GM23338 (cell line): ENCODE results near the gene SEC24A. TPM values are rescaled to one million over a fixed set of nuclear protein-coding genes. Genes with fewer than 3 reads are reported as not detected.

Source experiments
- ATAC-seq: fragments of 200-7000 bp; cut with Tn5 transposase; 3 replicates; pipeline ENCODE4 v1.9.1; 2020
- DNase-seq: peaks from one replicate; pipeline ENCODE4 v3.0.0-alpha.2; 2015; ENCODE audit warnings: low spot score
- H2AFZ ChIP-seq: fragments of 200-600 bp; sonication (generic); 2 replicates; pipeline ENCODE4 v1.8.0; 2016; ENCODE audit warnings: antibody characterized with exemption, mild to moderate bottlenecking, moderate library complexity
- H3F3A ChIP-seq: fragments of 200-600 bp; sonication (generic); replicated peaks from 2 replicates; pipeline ENCODE4 v1.8.0; 2017; ENCODE audit warnings: antibody characterized with exemption, mixed run types, low read depth
- H3K27ac ChIP-seq: fragments of 200-600 bp; sonication (generic); 2 replicates; pipeline ENCODE4 v1.6.1; 2016; ENCODE audit warnings: low read depth
- H3K27me3 ChIP-seq: fragments of 200-600 bp; sonication (generic); 2 replicates; pipeline ENCODE4 v1.8.0; 2016; ENCODE audit warnings: mild to moderate bottlenecking, mixed run types, moderate library complexity; ENCODE audit not compliant: insufficient read depth
- H3K36me3 ChIP-seq: fragments of 200-600 bp; sonication (generic); 2 replicates; pipeline ENCODE4 v1.8.0; 2016; ENCODE audit warnings: mild to moderate bottlenecking; ENCODE audit not compliant: insufficient read depth
- H3K4me1 ChIP-seq: fragments of 200-600 bp; sonication (generic); 2 replicates; pipeline ENCODE4 v1.8.0; 2016; ENCODE audit warnings: mild to moderate bottlenecking, moderate library complexity; ENCODE audit not compliant: insufficient read depth
- H3K4me2 ChIP-seq: fragments of 200-600 bp; sonication (generic); 2 replicates; pipeline ENCODE4 v1.7.1; 2017; ENCODE audit warnings: mixed run types
- H3K4me3 ChIP-seq: fragments of 200-600 bp; sonication (generic); 2 replicates; pipeline ENCODE4 v1.6.1; 2016; ENCODE audit warnings: mixed run types
- H3K79me2 ChIP-seq: fragments of 200-600 bp; sonication (generic); replicated peaks from 2 replicates; pipeline ENCODE4 v1.8.0; 2017; ENCODE audit warnings: mild to moderate bottlenecking; ENCODE audit not compliant: insufficient read depth
- H3K9me2 ChIP-seq: fragments of 200-600 bp; sonication (generic); 2 replicates; pipeline ENCODE4 v1.8.0; 2017; ENCODE audit not compliant: insufficient read depth
- H4K20me1 ChIP-seq: fragments of 200-600 bp; sonication (generic); replicated peaks from 2 replicates; pipeline ENCODE4 v1.8.0; 2017; ENCODE audit warnings: mild to moderate bottlenecking; ENCODE audit not compliant: insufficient read depth
- H3K27ac Mint-ChIP-seq: 2 replicates; pipeline ENCODE4 v1.8.0; 2020; ENCODE audit warnings: inconsistent platforms, mild to moderate bottlenecking, moderate library complexity, mixed read lengths
- H3K27me3 Mint-ChIP-seq: 3 replicates; pipeline ENCODE4 v1.8.0; 2022; ENCODE audit warnings: low read depth, mild to moderate bottlenecking, moderate library complexity, mixed read lengths, inconsistent platforms; ENCODE audit not compliant: insufficient read depth, poor library complexity
- H3K36me3 Mint-ChIP-seq: 3 replicates; pipeline ENCODE4 v1.8.0; 2021; ENCODE audit warnings: low read depth, mild to moderate bottlenecking, inconsistent platforms, moderate library complexity, mixed read lengths
- H3K4me1 Mint-ChIP-seq: 3 replicates; pipeline ENCODE4 v1.8.0; 2020; ENCODE audit warnings: mild to moderate bottlenecking, inconsistent platforms, mixed read lengths
- H3K4me3 Mint-ChIP-seq: 3 replicates; pipeline ENCODE4 v1.8.0; 2021; ENCODE audit warnings: moderate library complexity, mild to moderate bottlenecking, inconsistent platforms, mixed read lengths
- H3K9me3 Mint-ChIP-seq: 3 replicates; pipeline ENCODE4 v1.8.0; 2020; ENCODE audit warnings: moderate library complexity, mild to moderate bottlenecking, inconsistent platforms, mixed read lengths
- CREB1 ChIP-seq: fragments of 250-450 bp; sonication (Bioruptor Pico); IDR thresholded peaks from 2 replicates; pipeline ENCODE4 v1.5.0; 2020; ENCODE audit warnings: low read depth, mild to moderate bottlenecking, moderate library complexity
- EZH2 ChIP-seq: fragments of 200-600 bp; sonication (generic); IDR thresholded peaks from one replicate; pipeline ENCODE4 v1.8.0; 2017; ENCODE audit warnings: antibody characterized with exemption, mild to moderate bottlenecking, low read depth; ENCODE audit not compliant: unreplicated experiment
- EZH2phosphoT487 ChIP-seq: fragments of 200-600 bp; sonication (generic); IDR thresholded peaks from one replicate; pipeline ENCODE4 v1.8.1; 2018; ENCODE audit warnings: antibody characterized with exemption; ENCODE audit not compliant: unreplicated experiment
- JUNB ChIP-seq: IDR thresholded peaks from one replicate; pipeline ENCODE4 v1.6.1; 2016; ENCODE audit warnings: antibody characterized with exemption; ENCODE audit not compliant: unreplicated experiment
- NANOG ChIP-seq: IDR thresholded peaks from 2 replicates; pipeline ENCODE4 v1.6.1; 2016; ENCODE audit warnings: antibody characterized with exemption, borderline replicate concordance
- POLR2AphosphoS5 ChIP-seq: IDR thresholded peaks from 2 replicates; pipeline ENCODE4 v1.6.1; 2016; ENCODE audit warnings: antibody characterized with exemption, low read depth
- STAT1 ChIP-seq: IDR thresholded peaks from one replicate; pipeline ENCODE4 v1.6.1; 2016; ENCODE audit warnings: antibody characterized with exemption; ENCODE audit not compliant: unreplicated experiment
- ZNF114 ChIP-seq: fragments of 250-450 bp; sonication (Bioruptor Pico); IDR thresholded peaks from 2 replicates; pipeline ENCODE4 v1.5.0; 2020; ENCODE audit warnings: mild to moderate bottlenecking, moderate library complexity
- ZNF331 ChIP-seq: fragments of 250-450 bp; sonication (Bioruptor Pico); IDR thresholded peaks from 2 replicates; pipeline ENCODE4 v1.5.0; 2020; ENCODE audit warnings: low read depth, mild to moderate bottlenecking, moderate library complexity
- polyA plus RNA-seq: library from polyadenylated mRNA; unstranded; fragments of >200 nt; fragmentation: Nextera tagmentation; extraction: Ambion mirVana; gene quantifications from 2 replicates; pipeline ENCODE4 v1.2.1, GENCODE V29; 2016
- total RNA-seq: library from RNA; depleted of rRNA; stranded (reverse); fragments of >200 nt; shearing (Covaris generic); gene quantifications from 2 replicates; pipeline ENCODE4 v1.2.3, GENCODE V29; 2014
- TF ChIP-seq, protein P1 (sequence below): IDR thresholded peaks from one replicate; pipeline ENCODE4 v1.6.1; 2018; ENCODE audit warnings: antibody characterized with exemption; ENCODE audit not compliant: unreplicated experiment
- TF ChIP-seq, protein P2 (sequence below): IDR thresholded peaks from 2 replicates; pipeline ENCODE4 v1.6.1; 2016; ENCODE audit warnings: antibody characterized with exemption
- TF ChIP-seq, protein P3 (sequence below): fragments of 250-450 bp; sonication (Bioruptor Pico); IDR thresholded peaks from 2 replicates; pipeline ENCODE4 v1.5.0; 2020; ENCODE audit warnings: mild to moderate bottlenecking, moderate library complexity
- TF ChIP-seq, protein P4 (sequence below), 2 experiments: fragments of 200-600 bp in 1 of 2; sonication (generic) in 1 of 2; conservative IDR thresholded peaks; 2 replicates each; pipeline versions ENCODE4 v1.5.1 to v1.6.1; 2016 to 2017; ENCODE audit warnings: antibody characterized with exemption in 2 of 2, low read depth in 2 of 2, mild to moderate bottlenecking in 2 of 2, moderate library complexity in 1 of 2

The SEC24A gene
- total and polyA plus RNA-seq, 2 experiments from 2014 or later, result 8.1 to 36.5 TPM

DNA sequence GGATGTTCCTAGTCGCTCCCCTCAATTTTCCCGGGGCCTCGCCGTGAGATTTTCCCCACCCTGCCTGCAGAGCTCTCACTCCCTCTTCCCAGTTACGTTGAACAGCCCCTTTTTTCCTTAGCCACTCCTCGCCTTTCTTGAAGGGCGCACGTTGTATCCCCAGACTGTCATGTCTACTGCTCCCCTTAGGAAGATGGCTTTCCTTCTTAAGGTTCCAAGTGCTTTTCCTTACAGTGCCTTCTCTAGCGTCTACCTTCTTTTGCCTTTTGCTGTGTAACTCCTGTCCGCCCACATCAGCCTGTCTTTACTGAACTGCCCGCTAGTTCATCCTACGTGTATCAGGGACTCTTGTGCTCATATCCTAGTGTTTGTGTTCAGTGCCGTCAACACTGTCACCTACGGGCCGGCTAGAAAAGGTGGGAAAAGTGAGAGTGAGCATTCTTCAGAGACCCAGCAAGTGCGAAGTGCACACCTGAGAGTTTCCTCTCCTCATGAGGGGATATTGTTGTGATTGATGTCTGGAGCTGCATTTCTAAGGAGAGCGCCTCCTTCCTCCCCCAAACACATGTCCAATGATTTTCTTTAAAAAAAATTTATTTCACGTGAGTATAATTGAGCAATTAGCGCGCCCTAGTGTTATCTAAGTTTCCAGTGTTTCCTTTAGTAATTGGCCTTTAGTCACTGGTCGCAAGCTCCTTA, 90.5 kb downstream of the SEC24A start:
- Histone ChIP-seq H3K4me2 (peak overlapping the region; percentile 94), H2AFZ (no peak overlapping the region; the same call in 1 of the 2 replicates), H4K20me1 (peaks cover 8% of the 10 kb centered on the region; the same call in 1 of the 2 replicates), H3K27ac (peak overlapping the region; percentile 67; the same call in 1 of the 2 replicates), H3K9me2 (no peaks in the 10 kb centered on the region), H3K4me3 (peak overlapping the region; percentile 91), H3K27me3 (no peaks in the 10 kb centered on the region), H3K36me3 (peaks cover 15% of the 10 kb centered on the region; the same call in 1 of the 2 replicates), H3F3A (no peaks in the 10 kb centered on the region), H3K4me1 (peaks cover 3% of the 10 kb centered on the region; the same call in 1 of the 2 replicates), H3K79me2 (peaks cover 45% of the 10 kb centered on the region)
- Mint-ChIP-seq H3K27me3 (peaks cover 2% of the 10 kb centered on the region), H3K4me1 (peaks cover 12% of the 10 kb centered on the region; the same call in 2 of the 3 replicates), H3K9me3 (no peaks in the 10 kb centered on the region), H3K36me3 (peaks cover 14% of the 10 kb centered on the region; the same call in 2 of the 3 replicates), H3K27ac (peak overlapping the region; percentile 94), H3K4me3 (peak overlapping the region; percentile 93)
- TF ChIP-seq JUNB (no peak), POLR2AphosphoS5 (no peak), NANOG (no peak), ZNF331 (CRISPR knock-in tag) (no peak), EZH2phosphoT487 (no peak), ZNF114 (no peak), CREB1 (CRISPR knock-in tag) (0 out of 2 replicates have a peak, but pooled peaks have one; percentile 14), EZH2 (no peak), STAT1 (no peak)
- TF ChIP-seq, protein P1, sequence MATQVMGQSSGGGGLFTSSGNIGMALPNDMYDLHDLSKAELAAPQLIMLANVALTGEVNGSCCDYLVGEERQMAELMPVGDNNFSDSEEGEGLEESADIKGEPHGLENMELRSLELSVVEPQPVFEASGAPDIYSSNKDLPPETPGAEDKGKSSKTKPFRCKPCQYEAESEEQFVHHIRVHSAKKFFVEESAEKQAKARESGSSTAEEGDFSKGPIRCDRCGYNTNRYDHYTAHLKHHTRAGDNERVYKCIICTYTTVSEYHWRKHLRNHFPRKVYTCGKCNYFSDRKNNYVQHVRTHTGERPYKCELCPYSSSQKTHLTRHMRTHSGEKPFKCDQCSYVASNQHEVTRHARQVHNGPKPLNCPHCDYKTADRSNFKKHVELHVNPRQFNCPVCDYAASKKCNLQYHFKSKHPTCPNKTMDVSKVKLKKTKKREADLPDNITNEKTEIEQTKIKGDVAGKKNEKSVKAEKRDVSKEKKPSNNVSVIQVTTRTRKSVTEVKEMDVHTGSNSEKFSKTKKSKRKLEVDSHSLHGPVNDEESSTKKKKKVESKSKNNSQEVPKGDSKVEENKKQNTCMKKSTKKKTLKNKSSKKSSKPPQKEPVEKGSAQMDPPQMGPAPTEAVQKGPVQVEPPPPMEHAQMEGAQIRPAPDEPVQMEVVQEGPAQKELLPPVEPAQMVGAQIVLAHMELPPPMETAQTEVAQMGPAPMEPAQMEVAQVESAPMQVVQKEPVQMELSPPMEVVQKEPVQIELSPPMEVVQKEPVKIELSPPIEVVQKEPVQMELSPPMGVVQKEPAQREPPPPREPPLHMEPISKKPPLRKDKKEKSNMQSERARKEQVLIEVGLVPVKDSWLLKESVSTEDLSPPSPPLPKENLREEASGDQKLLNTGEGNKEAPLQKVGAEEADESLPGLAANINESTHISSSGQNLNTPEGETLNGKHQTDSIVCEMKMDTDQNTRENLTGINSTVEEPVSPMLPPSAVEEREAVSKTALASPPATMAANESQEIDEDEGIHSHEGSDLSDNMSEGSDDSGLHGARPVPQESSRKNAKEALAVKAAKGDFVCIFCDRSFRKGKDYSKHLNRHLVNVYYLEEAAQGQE, result no peak
- TF ChIP-seq, protein P2, sequence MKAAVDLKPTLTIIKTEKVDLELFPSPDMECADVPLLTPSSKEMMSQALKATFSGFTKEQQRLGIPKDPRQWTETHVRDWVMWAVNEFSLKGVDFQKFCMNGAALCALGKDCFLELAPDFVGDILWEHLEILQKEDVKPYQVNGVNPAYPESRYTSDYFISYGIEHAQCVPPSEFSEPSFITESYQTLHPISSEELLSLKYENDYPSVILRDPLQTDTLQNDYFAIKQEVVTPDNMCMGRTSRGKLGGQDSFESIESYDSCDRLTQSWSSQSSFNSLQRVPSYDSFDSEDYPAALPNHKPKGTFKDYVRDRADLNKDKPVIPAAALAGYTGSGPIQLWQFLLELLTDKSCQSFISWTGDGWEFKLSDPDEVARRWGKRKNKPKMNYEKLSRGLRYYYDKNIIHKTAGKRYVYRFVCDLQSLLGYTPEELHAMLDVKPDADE, result no peak
- TF ChIP-seq, protein P3, sequence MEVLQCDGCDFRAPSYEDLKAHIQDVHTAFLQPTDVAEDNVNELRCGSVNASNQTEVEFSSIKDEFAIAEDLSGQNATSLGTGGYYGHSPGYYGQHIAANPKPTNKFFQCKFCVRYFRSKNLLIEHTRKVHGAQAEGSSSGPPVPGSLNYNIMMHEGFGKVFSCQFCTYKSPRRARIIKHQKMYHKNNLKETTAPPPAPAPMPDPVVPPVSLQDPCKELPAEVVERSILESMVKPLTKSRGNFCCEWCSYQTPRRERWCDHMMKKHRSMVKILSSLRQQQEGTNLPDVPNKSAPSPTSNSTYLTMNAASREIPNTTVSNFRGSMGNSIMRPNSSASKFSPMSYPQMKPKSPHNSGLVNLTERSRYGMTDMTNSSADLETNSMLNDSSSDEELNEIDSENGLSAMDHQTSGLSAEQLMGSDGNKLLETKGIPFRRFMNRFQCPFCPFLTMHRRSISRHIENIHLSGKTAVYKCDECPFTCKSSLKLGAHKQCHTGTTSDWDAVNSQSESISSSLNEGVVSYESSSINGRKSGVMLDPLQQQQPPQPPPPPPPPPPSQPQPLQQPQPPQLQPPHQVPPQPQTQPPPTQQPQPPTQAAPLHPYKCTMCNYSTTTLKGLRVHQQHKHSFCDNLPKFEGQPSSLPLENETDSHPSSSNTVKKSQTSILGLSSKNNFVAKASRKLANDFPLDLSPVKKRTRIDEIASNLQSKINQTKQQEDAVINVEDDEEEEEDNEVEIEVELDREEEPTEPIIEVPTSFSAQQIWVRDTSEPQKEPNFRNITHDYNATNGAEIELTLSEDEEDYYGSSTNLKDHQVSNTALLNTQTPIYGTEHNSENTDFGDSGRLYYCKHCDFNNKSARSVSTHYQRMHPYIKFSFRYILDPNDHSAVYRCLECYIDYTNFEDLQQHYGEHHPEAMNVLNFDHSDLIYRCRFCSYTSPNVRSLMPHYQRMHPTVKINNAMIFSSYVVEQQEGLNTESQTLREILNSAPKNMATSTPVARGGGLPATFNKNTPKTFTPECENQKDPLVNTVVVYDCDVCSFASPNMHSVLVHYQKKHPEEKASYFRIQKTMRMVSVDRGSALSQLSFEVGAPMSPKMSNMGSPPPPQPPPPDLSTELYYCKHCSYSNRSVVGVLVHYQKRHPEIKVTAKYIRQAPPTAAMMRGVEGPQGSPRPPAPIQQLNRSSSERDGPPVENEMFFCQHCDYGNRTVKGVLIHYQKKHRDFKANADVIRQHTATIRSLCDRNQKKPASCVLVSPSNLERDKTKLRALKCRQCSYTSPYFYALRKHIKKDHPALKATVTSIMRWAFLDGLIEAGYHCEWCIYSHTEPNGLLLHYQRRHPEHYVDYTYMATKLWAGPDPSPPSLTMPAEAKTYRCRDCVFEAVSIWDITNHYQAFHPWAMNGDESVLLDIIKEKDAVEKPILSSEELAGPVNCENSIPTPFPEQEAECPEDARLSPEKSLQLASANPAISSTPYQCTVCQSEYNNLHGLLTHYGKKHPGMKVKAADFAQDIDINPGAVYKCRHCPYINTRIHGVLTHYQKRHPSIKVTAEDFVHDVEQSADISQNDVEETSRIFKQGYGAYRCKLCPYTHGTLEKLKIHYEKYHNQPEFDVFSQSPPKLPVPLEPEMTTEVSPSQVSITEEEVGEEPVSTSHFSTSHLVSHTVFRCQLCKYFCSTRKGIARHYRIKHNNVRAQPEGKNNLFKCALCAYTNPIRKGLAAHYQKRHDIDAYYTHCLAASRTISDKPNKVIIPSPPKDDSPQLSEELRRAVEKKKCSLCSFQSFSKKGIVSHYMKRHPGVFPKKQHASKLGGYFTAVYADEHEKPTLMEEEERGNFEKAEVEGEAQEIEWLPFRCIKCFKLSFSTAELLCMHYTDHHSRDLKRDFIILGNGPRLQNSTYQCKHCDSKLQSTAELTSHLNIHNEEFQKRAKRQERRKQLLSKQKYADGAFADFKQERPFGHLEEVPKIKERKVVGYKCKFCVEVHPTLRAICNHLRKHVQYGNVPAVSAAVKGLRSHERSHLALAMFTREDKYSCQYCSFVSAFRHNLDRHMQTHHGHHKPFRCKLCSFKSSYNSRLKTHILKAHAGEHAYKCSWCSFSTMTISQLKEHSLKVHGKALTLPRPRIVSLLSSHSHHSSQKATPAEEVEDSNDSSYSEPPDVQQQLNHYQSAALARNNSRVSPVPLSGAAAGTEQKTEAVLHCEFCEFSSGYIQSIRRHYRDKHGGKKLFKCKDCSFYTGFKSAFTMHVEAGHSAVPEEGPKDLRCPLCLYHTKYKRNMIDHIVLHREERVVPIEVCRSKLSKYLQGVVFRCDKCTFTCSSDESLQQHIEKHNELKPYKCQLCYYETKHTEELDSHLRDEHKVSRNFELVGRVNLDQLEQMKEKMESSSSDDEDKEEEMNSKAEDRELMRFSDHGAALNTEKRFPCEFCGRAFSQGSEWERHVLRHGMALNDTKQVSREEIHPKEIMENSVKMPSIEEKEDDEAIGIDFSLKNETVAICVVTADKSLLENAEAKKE (CRISPR knock-in tag), result no peak
- TF ChIP-seq, protein P4, sequence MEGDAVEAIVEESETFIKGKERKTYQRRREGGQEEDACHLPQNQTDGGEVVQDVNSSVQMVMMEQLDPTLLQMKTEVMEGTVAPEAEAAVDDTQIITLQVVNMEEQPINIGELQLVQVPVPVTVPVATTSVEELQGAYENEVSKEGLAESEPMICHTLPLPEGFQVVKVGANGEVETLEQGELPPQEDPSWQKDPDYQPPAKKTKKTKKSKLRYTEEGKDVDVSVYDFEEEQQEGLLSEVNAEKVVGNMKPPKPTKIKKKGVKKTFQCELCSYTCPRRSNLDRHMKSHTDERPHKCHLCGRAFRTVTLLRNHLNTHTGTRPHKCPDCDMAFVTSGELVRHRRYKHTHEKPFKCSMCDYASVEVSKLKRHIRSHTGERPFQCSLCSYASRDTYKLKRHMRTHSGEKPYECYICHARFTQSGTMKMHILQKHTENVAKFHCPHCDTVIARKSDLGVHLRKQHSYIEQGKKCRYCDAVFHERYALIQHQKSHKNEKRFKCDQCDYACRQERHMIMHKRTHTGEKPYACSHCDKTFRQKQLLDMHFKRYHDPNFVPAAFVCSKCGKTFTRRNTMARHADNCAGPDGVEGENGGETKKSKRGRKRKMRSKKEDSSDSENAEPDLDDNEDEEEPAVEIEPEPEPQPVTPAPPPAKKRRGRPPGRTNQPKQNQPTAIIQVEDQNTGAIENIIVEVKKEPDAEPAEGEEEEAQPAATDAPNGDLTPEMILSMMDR (conservative IDR thresholded peaks at IDR 0.05; ENCODE audit: low read depth in 2 of 2), result peak; percentile 30 to 45; a peak in 3 of 4 replicates
- ATAC-seq (peak; percentile 17), DNase-seq (peak; percentile 60)
